Transverse colon (tissue), 4 donors: Measurements from ENCODE around the gene BIRC7. TPM values are rescaled to one million over a fixed set of nuclear protein-coding genes. Genes with fewer than 3 reads are reported as not detected.

Experiments used
- DNase-seq: peaks from one replicate; pipeline ENCODE4 v3.0.0-alpha.2; 2019
- H3K27ac ChIP-seq, 4 donors: fragments of 200-600 bp; sonication (generic); 2 replicates each; pipeline ENCODE4 v1.5.1; 2016 to 2018; ENCODE audit warnings: inconsistent platforms in 4 of 4
- H3K27me3 ChIP-seq: fragments of 200-600 bp; sonication (generic); 2 replicates; pipeline ENCODE4 v1.5.1; 2017; ENCODE audit warnings: inconsistent platforms
- H3K36me3 ChIP-seq, 4 donors: fragments of 200-600 bp; sonication (generic); 2 replicates each; pipeline ENCODE4 v1.5.1; 2017 to 2019; ENCODE audit warnings: inconsistent platforms in 4 of 4
- H3K4me1 ChIP-seq, 4 donors: fragments of 200-600 bp; sonication (generic); 2 replicates each; pipeline ENCODE4 v1.5.1; 2017 to 2020; ENCODE audit warnings: inconsistent platforms in 4 of 4
- H3K4me3 ChIP-seq, 4 donors: fragments of 200-600 bp; sonication (generic); 1 replicate in 1 of 4; 2 replicates in 3 of 4; pipeline versions ENCODE4 v1.5.1 to v1.6.1; 2017 to 2019; ENCODE audit warnings: inconsistent platforms in 4 of 4
- H3K9me3 ChIP-seq, 2 donors: fragments of 200-600 bp; sonication (generic); 2 replicates each; pipeline ENCODE4 v1.5.1; 2017 to 2019; ENCODE audit warnings: inconsistent platforms in 2 of 2
- CTCF ChIP-seq, 5 experiments: fragments of 200-600 bp in 3 of 5; fragments of 450-650 bp in 2 of 5; sonication (generic) in 3 of 5; IDR thresholded peaks; 1 replicate in 2 of 5; 2 replicates in 3 of 5; pipeline ENCODE4 v1.5.1; 2016 to 2017; ENCODE audit warnings: antibody characterized with exemption in 5 of 5, inconsistent platforms in 3 of 5, mild to moderate bottlenecking in 2 of 5, moderate library complexity in 1 of 5
- EP300 ChIP-seq: sonication (generic); formaldehyde crosslinking; IDR thresholded peaks from one replicate; pipeline ENCODE4 v1.6.1; 2017; ENCODE audit warnings: antibody characterized with exemption, low read depth
- POLR2A ChIP-seq: fragments of 450-650 bp; IDR thresholded peaks from one replicate; pipeline ENCODE4 v1.6.1; 2016; ENCODE audit warnings: antibody characterized with exemption, mild to moderate bottlenecking, moderate library complexity
- POLR2AphosphoS5 ChIP-seq, 3 donors: sonication (generic); formaldehyde crosslinking; IDR thresholded peaks; one replicate each; pipeline ENCODE4 v1.6.1; 2016; ENCODE audit warnings: antibody characterized with exemption in 3 of 3
- WGBS, 2 donors: methylation state at CpG; one replicate each; pipeline ENCODE4 v1.1.5; 2018; ENCODE audit warnings: low coverage in 1 of 2; 5-methylcytosine and 5-hydroxymethylcytosine counted together
- in situ Hi-C, 4 donors: fragments of 200-750 bp; cut with MboI; loops; one replicate each; pipeline versions ENCODE4 v1.15.0 to v1.15.1; 2017; ENCODE audit warnings: low sequenced_read_pairs in 3 of 4, low pct_ligation_motif_present in 1 of 4, low pct_unique_long_range_greater_than_20kb in 1 of 4
- intact Hi-C: fragments of 100-400 bp; cut with DNase I; formaldehyde crosslinking; loops from one replicate; pipeline ENCODE4 v1.15.1; 2023; ENCODE audit warnings: low total_unique reads
- small RNA-seq, 4 donors: library from RNA; depleted of rRNA; stranded (forward); fragments of <200 nt; gene quantifications; one replicate each; pipeline ENCODE3, GENCODE V24; 2016
- total RNA-seq, 4 donors: library from RNA; depleted of rRNA; stranded (reverse); fragments of >200 nt; gene quantifications; one replicate each; pipeline ENCODE4 v1.1.0, GENCODE V29; 2016

The BIRC7 gene
- total RNA-seq, 4 donors from 2014 or later, result 1.6 to 12.7 TPM; not detected in 2

GRCh38 chr20:63289311-63290135 lies 53.8 kb downstream of the BIRC7 start:
- WGBS, 2 donors, result 85% methylated on average over 16 of the region's 25 CpGs; no CpG with 5 or more reads in 1 of the 2 donors
- in situ Hi-C loops, result no loop called here
- TF ChIP-seq POLR2AphosphoS5 (IDR thresholded peaks at IDR 0.05), result no peak
- TF ChIP-seq POLR2A, result no peak
- TF ChIP-seq EP300, result no peak
- TF ChIP-seq CTCF (IDR thresholded peaks at IDR 0.05), result no peak
- Histone ChIP-seq H3K36me3 (peaks cover 0 to 3% (median 0%) of the 10 kb centered on the region in 4 donors), H3K27ac (no peak overlapping the region), H3K4me3 (no peak overlapping the region), H3K9me3 (no peaks in the 10 kb centered on the region), H3K27me3 (peaks cover 17% of the 10 kb centered on the region), H3K4me1 (peaks cover 0 to 5% (median 0%) of the 10 kb centered on the region in 4 donors)
- intact Hi-C loops, result no loop called here
- DNase-seq, result no peak

Small RNA genes within 50 kb of the gene (small RNA-seq; reads per million reads assigned to genes)
- gene MIR3196 (0 to 0.55 (median 0) reads per million in 4 donors), gene MIR4326 (0.48 to 4.1 (median 2.0) reads per million in 4 donors)

Other genes with a start within 250 kb of the BIRC7 start
- not detected for gene BHLHE23, start 228.9 kb upstream of the BIRC7 start, total RNA-seq
- gene YTHDF1, start 19.8 kb upstream of the BIRC7 start, total RNA-seq, result 10 to 100 TPM; 29.4 to 35.2 (median 32.9) TPM
- gene NKAIN4, start 18.6 kb downstream of the BIRC7 start, total RNA-seq, result under 1 TPM in 1 of 4 donors, not detected in 3; 0.79 TPM
- 100 to 1,000 TPM in 1 of 4 donors, 10 to 100 TPM in 3; 43.8 to 200 (median 74.8) TPM for gene ARFGAP1, start 36.9 kb downstream of the BIRC7 start, total RNA-seq
- 10 to 100 TPM in 1 of 4 donors, not detected in 3; 43.8 TPM for gene COL20A1, start 57.3 kb downstream of the BIRC7 start, total RNA-seq
- under 1 TPM in 1 of 4 donors, not detected in 3; 0.20 TPM for gene CHRNA4, start 125.4 kb downstream of the BIRC7 start, total RNA-seq
- under 1 TPM in 3 of 4 donors, not detected in 1; 0.32 to 0.41 (median 0.37) TPM for gene KCNQ2, start 236.8 kb downstream of the BIRC7 start, total RNA-seq